ENCODE results near the gene CYP20A1. TPM values are rescaled to one million over a fixed set of nuclear protein-coding genes. Genes with fewer than 3 reads are reported as not detected.
A peak's percentile ranks its signal among the peaks of the same experiment; 100 is the strongest.

Gene CYP20A1
- total and polyA plus RNA-seq, 9 of the 15 experiments (the other 6 are each of a cell fraction or from before 2014, with no cell fraction given), result 10.3 to 31.7 (median 12.4) TPM

DNA sequence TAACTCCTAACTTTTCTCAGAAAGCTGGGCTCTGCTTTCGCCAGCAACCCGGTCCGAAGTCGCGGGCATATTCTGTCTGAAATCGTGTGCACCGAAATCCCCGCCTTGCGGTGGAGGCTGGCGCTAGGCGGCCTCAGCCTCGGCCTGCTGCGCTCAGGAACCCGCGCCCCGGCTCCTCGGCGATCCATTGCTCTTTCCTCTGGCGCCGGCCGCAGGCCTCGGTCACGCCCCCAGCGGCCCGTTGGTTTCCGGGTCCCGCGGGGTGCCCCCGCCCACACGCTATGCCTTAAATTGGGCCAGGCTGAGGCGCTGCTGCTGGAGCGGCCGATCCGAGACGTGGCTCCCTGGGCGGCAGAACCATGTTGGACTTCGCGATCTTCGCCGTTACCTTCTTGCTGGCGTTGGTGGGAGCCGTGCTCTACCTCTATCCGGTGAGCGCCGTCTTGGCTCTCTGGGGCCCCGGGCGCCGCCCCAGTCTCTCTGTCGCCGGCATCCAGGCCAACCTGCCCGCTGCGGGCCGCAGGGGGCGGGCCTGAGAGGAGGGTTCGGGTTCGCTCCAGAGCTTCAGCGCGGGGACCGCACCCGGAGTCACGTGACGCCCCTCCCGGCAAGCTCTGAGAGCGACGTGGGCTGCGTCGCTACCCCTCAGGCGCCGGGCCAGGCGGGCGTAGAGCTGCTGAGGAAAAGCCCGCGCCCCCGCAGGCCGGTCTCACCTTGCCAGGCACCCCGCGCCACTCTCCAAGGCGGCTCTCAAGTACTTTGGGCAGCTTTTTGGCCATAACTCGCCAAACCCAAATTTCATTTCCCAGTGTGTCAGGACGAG is at the start of gene CYP20A1 (continued):
- TF ChIP-seq ZNF407 (IDR thresholded peaks at IDR 0.05; ENCODE audit: low read depth), result no peak
- TF ChIP-seq ZNF431 (CRISPR knock-in tag; IDR thresholded peaks at IDR 0.05), result no peak; the same call in 1 of the 2 replicates
- peak; percentile 47 for TF ChIP-seq HNRNPLL (IDR thresholded peaks at IDR 0.05; ENCODE audit: low read depth, low read length, poor library complexity, severe bottlenecking)
- no peak for TF ChIP-seq ZNF217 (CRISPR knock-in tag; IDR thresholded peaks at IDR 0.05)
- no peak for TF ChIP-seq ZNF668 (CRISPR knock-in tag; IDR thresholded peaks at IDR 0.05)
- TF ChIP-seq ZNF696 (CRISPR knock-in tag; conservative IDR thresholded peaks at IDR 0.05), result no peak
- peak in 1 of 2 experiments; percentile 57; a peak in 1 of 4 replicates for TF ChIP-seq HDAC1 (IDR thresholded peaks at IDR 0.05)
- TF ChIP-seq CBX5 (IDR thresholded peaks at IDR 0.05; ENCODE audit: borderline replicate concordance, low read depth), result peak; percentile 30; the same call in 1 of the 2 replicates
- no peak for TF ChIP-seq TCF7 (IDR thresholded peaks at IDR 0.05; ENCODE audit: borderline replicate concordance)
- no peak for TF ChIP-seq SMAD2 (IDR thresholded peaks at IDR 0.05; ENCODE audit: low read depth, low read length)
- TF ChIP-seq, protein P1, sequence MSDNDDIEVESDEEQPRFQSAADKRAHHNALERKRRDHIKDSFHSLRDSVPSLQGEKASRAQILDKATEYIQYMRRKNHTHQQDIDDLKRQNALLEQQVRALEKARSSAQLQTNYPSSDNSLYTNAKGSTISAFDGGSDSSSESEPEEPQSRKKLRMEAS (CRISPR knock-in tag; IDR thresholded peaks at IDR 0.05), result peak; percentile 64
- no peak for TF ChIP-seq SIRT6 (IDR thresholded peaks at IDR 0.05; ENCODE audit: low read depth, low read length)
- no peak for TF ChIP-seq TCFL5 (CRISPR knock-in tag; conservative IDR thresholded peaks at IDR 0.05)
- no peak for TF ChIP-seq NCOA1 (IDR thresholded peaks at IDR 0.05; ENCODE audit: low read depth)
- peak; percentile 49 for TF ChIP-seq PRDM10 (IDR thresholded peaks at IDR 0.05; ENCODE audit: partially characterized antibody)
- peak; percentile 55 for TF ChIP-seq PCBP1 (IDR thresholded peaks at IDR 0.05; ENCODE audit: low read depth, low read length, poor library complexity, severe bottlenecking)

Measured in K562 (cell line).